ENCODE results near the gene GALNT2.

The GALNT2 gene

GRCh38 chr1:230280906-230281413, 213.9 kb downstream of the GALNT2 start:
- H3K27ac ChIP-seq, result no peak overlapping the region
- no peak for DNase-seq (ENCODE audit: low read depth, low spot score)

- no peak overlapping the region for H3K27ac ChIP-seq
Measured at GRCh38 chr1:230281556-230281955, 214.5 kb downstream of the GALNT2 start.

GRCh38 chr1:230282157-230282556, 215.1 kb downstream of the GALNT2 start:
- no peak for DNase-seq (ENCODE audit: low read depth, low spot score)

More at GRCh38 chr1:230281556-230281955, 214.5 kb downstream of the GALNT2 start:
- DNase-seq (ENCODE audit: low read depth, low spot score), result no peak

GRCh38 chr1:230283678-230284077, 216.6 kb downstream of the GALNT2 start:
- H3K27ac ChIP-seq, result no peak overlapping the region
- no peak for DNase-seq (ENCODE audit: low read depth, low spot score)

More at GRCh38 chr1:230282157-230282556, 215.1 kb downstream of the GALNT2 start:
- no peak overlapping the region for H3K27ac ChIP-seq

GRCh38 chr1:230284891-230285290, 217.9 kb downstream of the GALNT2 start:
- no peak overlapping the region for H3K27ac ChIP-seq
- no peak for DNase-seq (ENCODE audit: low read depth, low spot score)

- DNase-seq (ENCODE audit: low read depth, low spot score), result no peak
- no peak overlapping the region for H3K27ac ChIP-seq
Measured at GRCh38 chr1:230285351-230285750, 218.3 kb downstream of the GALNT2 start.

GRCh38 chr1:230286166-230286889, 219.3 kb downstream of the GALNT2 start:
- no peak for DNase-seq (ENCODE audit: low read depth, low spot score)
- no peak overlapping the region for H3K27ac ChIP-seq

GRCh38 chr1:230286890-230287269, 219.8 kb downstream of the GALNT2 start:
- no peak overlapping the region for H3K27ac ChIP-seq
- DNase-seq (ENCODE audit: low read depth, low spot score), result no peak

- no peak overlapping the region for H3K27ac ChIP-seq
- DNase-seq (ENCODE audit: low read depth, low spot score), result no peak
Measured at GRCh38 chr1:230287674-230288315, 220.8 kb downstream of the GALNT2 start.

GRCh38 chr1:230288641-230289349, 221.8 kb downstream of the GALNT2 start:
- H3K27ac ChIP-seq, result no peak overlapping the region
- no peak for DNase-seq (ENCODE audit: low read depth, low spot score)

- no peak overlapping the region for H3K27ac ChIP-seq
- no peak for DNase-seq (ENCODE audit: low read depth, low spot score)
Measured at GRCh38 chr1:230289350-230289644, 222.3 kb downstream of the GALNT2 start.

GRCh38 chr1:230291731-230292620, 224.9 kb downstream of the GALNT2 start:
- no peak for DNase-seq (ENCODE audit: low read depth, low spot score)
- H3K27ac ChIP-seq, result no peak overlapping the region

- H3K27ac ChIP-seq, result no peak overlapping the region
- DNase-seq (ENCODE audit: low read depth, low spot score), result no peak
Measured at GRCh38 chr1:230292689-230293389, 225.8 kb downstream of the GALNT2 start.

- DNase-seq (ENCODE audit: low read depth, low spot score), result no peak
- no peak overlapping the region for H3K27ac ChIP-seq
Measured at GRCh38 chr1:230293390-230293700, 226.3 kb downstream of the GALNT2 start.

- no peak overlapping the region for H3K27ac ChIP-seq
- no peak for DNase-seq (ENCODE audit: low read depth, low spot score)
Measured at GRCh38 chr1:230295367-230295766, 228.3 kb downstream of the GALNT2 start.

- H3K27ac ChIP-seq, result no peak overlapping the region
- DNase-seq (ENCODE audit: low read depth, low spot score), result no peak
Measured at GRCh38 chr1:230299191-230300006, 232.4 kb downstream of the GALNT2 start.

GRCh38 chr1:230300322-230301301, 233.6 kb downstream of the GALNT2 start:
- H3K27ac ChIP-seq, result no peak overlapping the region
- DNase-seq (ENCODE audit: low read depth, low spot score), result no peak

GRCh38 chr1:230301322-230301721, 234.3 kb downstream of the GALNT2 start:
- no peak overlapping the region for H3K27ac ChIP-seq
- DNase-seq (ENCODE audit: low read depth, low spot score), result no peak

Measured in epithelial cell of prostate (primary cell).